WI38 (cell line): ENCODE results near the gene DNAJC17.

Source experiments
- H3K4me3 ChIP-seq: 2 replicates; pipeline ENCODE4 v1.5.1; 2011; ENCODE audit warnings: low read depth, mild to moderate bottlenecking, control low read depth, low read length
- TF ChIP-seq, protein P1 (sequence below): IDR thresholded peaks from 2 replicates; pipeline ENCODE4 v1.5.1; 2012; ENCODE audit warnings: low read depth, mild to moderate bottlenecking, control low read depth, low read length

The DNAJC17 gene, protein sequence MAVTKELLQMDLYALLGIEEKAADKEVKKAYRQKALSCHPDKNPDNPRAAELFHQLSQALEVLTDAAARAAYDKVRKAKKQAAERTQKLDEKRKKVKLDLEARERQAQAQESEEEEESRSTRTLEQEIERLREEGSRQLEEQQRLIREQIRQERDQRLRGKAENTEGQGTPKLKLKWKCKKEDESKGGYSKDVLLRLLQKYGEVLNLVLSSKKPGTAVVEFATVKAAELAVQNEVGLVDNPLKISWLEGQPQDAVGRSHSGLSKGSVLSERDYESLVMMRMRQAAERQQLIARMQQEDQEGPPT

DNA sequence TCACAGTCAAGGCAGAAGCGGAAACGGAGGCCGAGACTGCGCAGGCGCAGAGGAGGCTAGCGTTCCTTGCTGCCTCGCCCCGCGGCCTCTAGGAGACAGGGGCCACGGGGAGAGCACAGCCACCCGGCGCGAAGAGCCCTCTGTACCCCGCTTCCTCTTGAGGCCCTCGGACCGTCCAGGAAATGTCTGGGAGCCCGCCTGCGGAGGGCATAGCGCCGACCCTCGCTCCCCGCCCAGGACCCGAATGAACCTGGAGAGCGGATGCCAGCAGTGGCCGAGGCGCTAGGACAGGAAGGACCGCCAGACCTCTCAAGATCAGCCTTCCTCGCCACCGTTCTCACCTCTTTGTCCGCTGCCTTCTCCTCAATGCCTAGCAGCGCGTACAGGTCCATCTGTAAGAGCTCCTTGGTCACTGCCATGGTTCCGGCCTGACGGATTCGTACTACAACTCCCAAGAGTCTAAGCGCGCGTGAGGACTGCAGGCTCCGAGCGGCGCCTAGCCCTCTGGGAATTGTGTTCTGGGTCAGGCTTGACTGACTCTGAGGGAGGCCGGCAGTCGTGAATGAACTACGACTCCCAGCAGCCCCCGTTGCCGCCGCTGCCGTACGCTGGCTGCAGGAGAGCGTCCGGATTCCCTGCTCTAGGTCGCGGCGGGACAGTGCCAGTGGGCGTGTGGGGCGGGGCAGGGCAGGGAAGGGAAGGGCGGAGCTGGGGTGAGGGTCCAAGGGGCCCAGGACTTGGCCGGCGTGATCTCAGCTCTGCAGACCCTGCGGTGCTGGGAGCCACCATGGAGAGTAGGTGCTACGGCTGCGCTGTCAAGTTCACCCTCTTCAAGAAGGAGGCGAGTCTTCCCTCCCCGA is at the start of gene DNAJC17, which contains the start of gene ZFYVE19:
Gene DNAJC17, minus strand, starts transcription at position 446 of the 860 bp plus-strand sequence. Its CDS starts 27 bp downstream, at position 419.
Gene ZFYVE19, plus strand, starts transcription at position 62 of the 860 bp plus-strand sequence. Its CDS starts 501 bp downstream, at position 563.
- peak within 1 kb of the TSS; percentile 96 for H3K4me3 ChIP-seq
- TF ChIP-seq, protein P1, sequence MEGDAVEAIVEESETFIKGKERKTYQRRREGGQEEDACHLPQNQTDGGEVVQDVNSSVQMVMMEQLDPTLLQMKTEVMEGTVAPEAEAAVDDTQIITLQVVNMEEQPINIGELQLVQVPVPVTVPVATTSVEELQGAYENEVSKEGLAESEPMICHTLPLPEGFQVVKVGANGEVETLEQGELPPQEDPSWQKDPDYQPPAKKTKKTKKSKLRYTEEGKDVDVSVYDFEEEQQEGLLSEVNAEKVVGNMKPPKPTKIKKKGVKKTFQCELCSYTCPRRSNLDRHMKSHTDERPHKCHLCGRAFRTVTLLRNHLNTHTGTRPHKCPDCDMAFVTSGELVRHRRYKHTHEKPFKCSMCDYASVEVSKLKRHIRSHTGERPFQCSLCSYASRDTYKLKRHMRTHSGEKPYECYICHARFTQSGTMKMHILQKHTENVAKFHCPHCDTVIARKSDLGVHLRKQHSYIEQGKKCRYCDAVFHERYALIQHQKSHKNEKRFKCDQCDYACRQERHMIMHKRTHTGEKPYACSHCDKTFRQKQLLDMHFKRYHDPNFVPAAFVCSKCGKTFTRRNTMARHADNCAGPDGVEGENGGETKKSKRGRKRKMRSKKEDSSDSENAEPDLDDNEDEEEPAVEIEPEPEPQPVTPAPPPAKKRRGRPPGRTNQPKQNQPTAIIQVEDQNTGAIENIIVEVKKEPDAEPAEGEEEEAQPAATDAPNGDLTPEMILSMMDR: no peak

DNA sequence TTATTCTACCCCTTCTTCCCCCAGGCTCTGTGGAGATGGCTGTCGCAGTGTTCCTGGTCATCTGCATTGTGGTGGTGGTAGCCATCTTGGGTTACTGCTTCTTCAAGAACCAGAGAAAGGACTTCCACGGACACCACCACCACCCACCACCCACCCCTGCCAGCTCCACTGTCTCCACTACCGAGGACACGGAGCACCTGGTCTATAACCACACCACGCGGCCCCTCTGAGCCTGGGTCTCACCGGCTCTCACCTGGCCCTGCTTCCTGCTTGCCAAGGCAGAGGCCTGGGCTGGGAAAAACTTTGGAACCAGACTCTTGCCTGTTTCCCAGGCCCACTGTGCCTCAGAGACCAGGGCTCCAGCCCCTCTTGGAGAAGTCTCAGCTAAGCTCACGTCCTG is 49.5 kb upstream of the DNAJC17 start:
- TF ChIP-seq, protein P1: no peak
- no peak overlapping the region for H3K4me3 ChIP-seq

DNA sequence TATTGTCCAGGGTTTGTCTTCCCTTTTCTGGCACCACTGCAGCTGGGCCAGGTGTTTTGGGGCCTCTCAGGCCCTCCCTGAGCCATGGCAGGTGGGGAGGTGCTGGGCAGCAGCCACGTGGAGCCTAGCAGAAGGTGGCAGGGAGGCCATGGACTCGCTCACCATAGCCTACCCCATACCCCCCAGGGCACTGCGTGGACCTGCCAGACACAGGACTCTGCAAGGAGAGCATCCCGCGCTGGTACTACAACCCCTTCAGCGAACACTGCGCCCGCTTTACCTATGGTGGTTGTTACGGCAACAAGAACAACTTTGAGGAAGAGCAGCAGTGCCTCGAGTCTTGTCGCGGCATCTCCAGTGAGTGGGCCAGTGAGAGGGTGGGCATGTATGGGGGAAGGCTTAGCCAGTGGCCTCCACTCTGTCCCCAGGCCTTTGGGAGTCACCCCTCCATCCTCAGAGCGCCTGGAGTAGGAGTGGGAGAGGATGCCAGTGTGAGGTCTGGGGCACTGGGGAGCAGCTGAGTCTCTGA is 48.5 kb upstream of the DNAJC17 start:
- no peak overlapping the region for H3K4me3 ChIP-seq
- TF ChIP-seq, protein P1: no peak

DNA sequence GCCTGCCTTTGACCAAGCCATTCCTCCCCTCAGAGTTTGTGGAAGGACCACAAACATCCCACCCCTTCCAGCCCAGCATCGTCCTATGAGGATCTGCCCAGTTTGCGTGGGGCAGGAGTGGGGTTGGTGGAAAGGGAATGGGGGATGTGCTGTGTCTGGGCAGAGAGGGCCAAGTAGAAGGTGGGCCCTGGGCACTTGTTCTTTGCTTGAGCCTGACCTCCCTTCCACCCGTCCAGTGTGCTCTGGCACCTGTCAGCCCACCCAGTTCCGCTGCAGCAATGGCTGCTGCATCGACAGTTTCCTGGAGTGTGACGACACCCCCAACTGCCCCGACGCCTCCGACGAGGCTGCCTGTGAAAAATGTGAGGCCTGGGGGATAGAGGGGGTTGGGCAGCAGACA is 46.9 kb upstream of the DNAJC17 start:
- no peak overlapping the region for H3K4me3 ChIP-seq
- TF ChIP-seq, protein P1: no peak

DNA sequence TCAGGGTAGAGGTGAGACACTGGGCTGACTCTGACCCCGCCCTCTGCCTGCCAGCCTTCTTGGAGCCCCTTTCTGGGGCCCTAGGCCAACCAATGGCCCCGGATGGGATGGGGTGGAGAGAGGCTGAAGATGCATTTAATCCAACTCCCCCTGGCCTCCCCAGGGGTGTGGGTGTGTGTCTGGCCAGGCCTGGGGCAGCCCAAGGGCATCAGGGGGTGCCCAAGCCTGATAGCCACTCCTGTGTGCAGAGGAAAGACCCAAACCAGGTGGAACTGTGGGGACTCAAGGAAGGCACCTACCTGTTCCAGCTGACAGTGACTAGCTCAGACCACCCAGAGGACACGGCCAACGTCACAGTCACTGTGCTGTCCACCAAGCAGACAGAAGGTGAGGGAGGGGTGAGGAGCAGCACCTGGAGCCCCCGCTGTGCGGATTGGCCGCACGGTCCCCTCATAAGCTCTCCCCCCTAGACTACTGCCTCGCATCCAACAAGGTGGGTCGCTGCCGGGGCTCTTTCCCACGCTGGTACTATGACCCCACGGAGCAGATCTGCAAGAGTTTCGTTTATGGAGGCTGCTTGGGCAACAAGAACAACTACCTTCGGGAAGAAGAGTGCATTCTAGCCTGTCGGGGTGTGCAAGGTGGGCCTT is 46.1 kb upstream of the DNAJC17 start:
- TF ChIP-seq, protein P1: no peak
- no peak overlapping the region for H3K4me3 ChIP-seq

DNA sequence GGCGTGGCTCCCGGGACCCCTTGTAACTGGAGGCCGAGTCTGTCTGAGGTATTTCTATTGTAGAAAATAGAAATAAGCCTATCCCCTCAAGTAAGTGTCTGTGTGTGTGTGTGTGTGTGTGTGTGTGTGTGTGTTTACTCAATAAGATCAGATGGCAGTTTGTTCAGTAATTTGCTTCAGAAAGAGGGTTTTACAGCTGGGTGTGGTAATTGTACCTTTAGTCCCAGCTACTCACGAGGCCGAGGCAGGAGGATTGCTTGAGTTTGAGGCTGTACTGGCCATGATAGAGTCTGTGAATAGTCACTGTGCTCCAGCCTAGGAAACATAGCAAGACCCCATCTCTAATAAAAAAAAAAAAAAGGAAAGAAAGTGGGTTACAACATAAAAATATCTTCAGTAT is 45.3 kb upstream of the DNAJC17 start:
- TF ChIP-seq, protein P1: no peak
- no peak overlapping the region for H3K4me3 ChIP-seq
